ENCODE measurements around the gene LPIN3.

LPIN3 gene

GRCh38 chr20:41361757-41362747 lies 21.4 kb downstream of the LPIN3 start:
- TF ChIP-seq FOXP2 (optimal IDR thresholded peaks at IDR 0.05; ENCODE audit: borderline replicate concordance, extremely low read depth, extremely low read length, insufficient read depth), result no peak
- TF ChIP-seq TAF1 (IDR thresholded peaks at IDR 0.05; ENCODE audit: borderline replicate concordance, insufficient read depth, low read length), result no peak
- no peak for TF ChIP-seq REST (IDR thresholded peaks at IDR 0.05; ENCODE audit: insufficient read depth in 1 of 2, low read depth in 2 of 2, low read length in 2 of 2)
- TF ChIP-seq POLR2AphosphoS5 (IDR thresholded peaks at IDR 0.05; ENCODE audit: low read depth, low read length), result no peak
- TF ChIP-seq SIN3A (IDR thresholded peaks at IDR 0.05; ENCODE audit: borderline replicate concordance, insufficient read depth, low read length), result no peak

- TF ChIP-seq REST (IDR thresholded peaks at IDR 0.05; ENCODE audit: insufficient read depth in 1 of 2, low read depth in 2 of 2, low read length in 2 of 2), result no peak
- no peak for TF ChIP-seq TAF1 (IDR thresholded peaks at IDR 0.05; ENCODE audit: borderline replicate concordance, insufficient read depth, low read length)
- TF ChIP-seq FOXP2 (optimal IDR thresholded peaks at IDR 0.05; ENCODE audit: borderline replicate concordance, extremely low read depth, extremely low read length, insufficient read depth), result no peak
- TF ChIP-seq SIN3A (IDR thresholded peaks at IDR 0.05; ENCODE audit: borderline replicate concordance, insufficient read depth, low read length), result no peak
- no peak for TF ChIP-seq POLR2AphosphoS5 (IDR thresholded peaks at IDR 0.05; ENCODE audit: low read depth, low read length)
Observed at GRCh38 chr20:41362748-41363140, 22.1 kb downstream of the LPIN3 start.

DNA sequence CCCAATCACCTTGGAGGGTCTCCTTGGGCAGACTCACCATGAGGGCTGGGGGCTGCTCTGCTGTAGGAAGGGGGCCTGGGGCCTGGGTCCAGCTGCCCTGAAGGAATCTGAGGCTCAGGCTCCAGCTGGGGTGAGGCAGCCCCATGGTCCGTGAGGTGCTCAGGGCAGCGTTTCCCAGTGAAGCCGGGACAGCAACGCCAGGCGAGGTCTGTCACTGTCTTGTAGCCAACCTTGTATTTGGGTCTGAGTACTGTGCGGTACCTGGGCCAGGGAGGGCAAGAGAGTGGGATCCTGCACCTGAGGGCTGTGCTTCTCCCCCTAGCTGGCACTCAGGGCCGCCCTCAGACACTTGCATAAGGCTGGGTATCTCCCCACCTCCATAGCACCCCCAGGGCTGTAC lies 23.0 kb downstream of the LPIN3 start:
- TF ChIP-seq FOXP2 (optimal IDR thresholded peaks at IDR 0.05; ENCODE audit: borderline replicate concordance, extremely low read depth, extremely low read length, insufficient read depth) (no peak), POLR2AphosphoS5 (IDR thresholded peaks at IDR 0.05; ENCODE audit: low read depth, low read length) (no peak), TAF1 (IDR thresholded peaks at IDR 0.05; ENCODE audit: borderline replicate concordance, insufficient read depth, low read length) (no peak), REST (IDR thresholded peaks at IDR 0.05; ENCODE audit: insufficient read depth in 1 of 2, low read depth in 2 of 2, low read length in 2 of 2) (no peak), SIN3A (IDR thresholded peaks at IDR 0.05; ENCODE audit: borderline replicate concordance, insufficient read depth, low read length) (no peak)

- no peak for TF ChIP-seq REST (IDR thresholded peaks at IDR 0.05; ENCODE audit: insufficient read depth in 1 of 2, low read depth in 2 of 2, low read length in 2 of 2)
- no peak for TF ChIP-seq POLR2AphosphoS5 (IDR thresholded peaks at IDR 0.05; ENCODE audit: low read depth, low read length)
- no peak for TF ChIP-seq TAF1 (IDR thresholded peaks at IDR 0.05; ENCODE audit: borderline replicate concordance, insufficient read depth, low read length)
- no peak for TF ChIP-seq FOXP2 (optimal IDR thresholded peaks at IDR 0.05; ENCODE audit: borderline replicate concordance, extremely low read depth, extremely low read length, insufficient read depth)
- no peak for TF ChIP-seq SIN3A (IDR thresholded peaks at IDR 0.05; ENCODE audit: borderline replicate concordance, insufficient read depth, low read length)
Observed at GRCh38 chr20:41364236-41364855, 23.7 kb downstream of the LPIN3 start.

Measured in PFSK-1 (cell line).